Measurements from ENCODE around the gene OTUB1. TPM values are rescaled to one million over a fixed set of nuclear protein-coding genes. Genes with fewer than 3 reads are reported as not detected.

The OTUB1 gene
- total RNA-seq, 1 donor from 2014 or later = 52.2 TPM

DNA sequence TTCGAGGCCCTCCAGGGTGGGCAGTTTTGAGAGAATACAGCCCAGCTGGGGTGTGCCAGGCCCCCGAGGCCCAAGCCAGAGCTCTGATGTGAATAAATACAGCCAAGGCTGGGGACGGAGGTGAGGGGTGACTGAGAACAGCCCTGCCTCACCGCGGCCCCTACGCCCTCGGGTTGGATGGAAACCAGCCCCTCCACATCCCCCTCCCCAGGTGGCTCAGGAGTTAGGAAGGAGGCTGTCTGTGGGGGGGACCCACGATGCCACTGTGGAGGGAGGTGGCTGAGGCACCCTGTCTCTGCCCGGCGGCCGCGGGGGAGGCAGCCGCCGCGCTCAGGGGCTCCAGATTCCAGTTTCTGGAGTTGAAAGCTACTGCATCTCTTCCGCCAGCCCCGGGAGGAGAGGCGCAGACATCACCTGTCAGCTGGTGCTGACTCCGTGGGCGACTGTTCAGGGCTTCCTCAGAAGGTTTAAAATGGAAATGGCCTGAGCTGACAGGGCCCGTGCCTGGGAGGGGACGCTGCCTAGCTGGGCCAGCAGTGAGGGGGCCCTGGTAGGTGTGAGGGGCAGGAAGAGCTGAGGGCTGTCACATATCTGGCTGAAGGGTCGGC is 50.9 kb downstream of the OTUB1 start:
- H3K27me3 Mint-ChIP-seq (ENCODE audit: low read depth) = peaks cover 12% of the 10 kb centered on the region
- no peak for TF ChIP-seq CTCF (IDR thresholded peaks at IDR 0.05)

GRCh38 chr11:64038500-64038899 is 52.3 kb downstream of the OTUB1 start:
- H3K27me3 Mint-ChIP-seq (ENCODE audit: low read depth) = peaks cover 12% of the 10 kb centered on the region

More for the DNA sequence above, 50.9 kb downstream of the OTUB1 start:
- H3K4me3 Mint-ChIP-seq (ENCODE audit: unreplicated experiment) = no peak overlapping the region
- peaks cover 5% of the 10 kb centered on the region for H3K4me1 Mint-ChIP-seq (ENCODE audit: low read depth)
- no peak for DNase-seq (ENCODE audit: low spot score)
- H3K27ac Mint-ChIP-seq (ENCODE audit: unreplicated experiment) = no peak overlapping the region
- no peaks in the 10 kb centered on the region for H3K9me3 Mint-ChIP-seq (ENCODE audit: low read depth)
- H3K36me3 Mint-ChIP-seq (ENCODE audit: low read depth) = no peaks in the 10 kb centered on the region

GRCh38 chr11:64039012-64039665 is 52.9 kb downstream of the OTUB1 start:
- Mint-ChIP-seq H3K9me3 (ENCODE audit: low read depth) (no peaks in the 10 kb centered on the region), H3K27me3 (ENCODE audit: low read depth) (peaks cover 11% of the 10 kb centered on the region), H3K27ac (ENCODE audit: unreplicated experiment) (no peak overlapping the region), H3K4me1 (ENCODE audit: low read depth) (peaks cover 5% of the 10 kb centered on the region), H3K4me3 (ENCODE audit: unreplicated experiment) (no peak overlapping the region), H3K36me3 (ENCODE audit: low read depth) (no peaks in the 10 kb centered on the region)
- no peak for TF ChIP-seq CTCF (IDR thresholded peaks at IDR 0.05)
- DNase-seq (ENCODE audit: low spot score) = no peak

More at GRCh38 chr11:64038500-64038899, 52.3 kb downstream of the OTUB1 start:
- Mint-ChIP-seq H3K4me1 (ENCODE audit: low read depth) (peaks cover 5% of the 10 kb centered on the region), H3K4me3 (ENCODE audit: unreplicated experiment) (no peak overlapping the region), H3K9me3 (ENCODE audit: low read depth) (no peaks in the 10 kb centered on the region), H3K36me3 (ENCODE audit: low read depth) (no peaks in the 10 kb centered on the region), H3K27ac (ENCODE audit: unreplicated experiment) (no peak overlapping the region)
- no peak for DNase-seq (ENCODE audit: low spot score)
- no peak for TF ChIP-seq CTCF (IDR thresholded peaks at IDR 0.05)

DNA sequence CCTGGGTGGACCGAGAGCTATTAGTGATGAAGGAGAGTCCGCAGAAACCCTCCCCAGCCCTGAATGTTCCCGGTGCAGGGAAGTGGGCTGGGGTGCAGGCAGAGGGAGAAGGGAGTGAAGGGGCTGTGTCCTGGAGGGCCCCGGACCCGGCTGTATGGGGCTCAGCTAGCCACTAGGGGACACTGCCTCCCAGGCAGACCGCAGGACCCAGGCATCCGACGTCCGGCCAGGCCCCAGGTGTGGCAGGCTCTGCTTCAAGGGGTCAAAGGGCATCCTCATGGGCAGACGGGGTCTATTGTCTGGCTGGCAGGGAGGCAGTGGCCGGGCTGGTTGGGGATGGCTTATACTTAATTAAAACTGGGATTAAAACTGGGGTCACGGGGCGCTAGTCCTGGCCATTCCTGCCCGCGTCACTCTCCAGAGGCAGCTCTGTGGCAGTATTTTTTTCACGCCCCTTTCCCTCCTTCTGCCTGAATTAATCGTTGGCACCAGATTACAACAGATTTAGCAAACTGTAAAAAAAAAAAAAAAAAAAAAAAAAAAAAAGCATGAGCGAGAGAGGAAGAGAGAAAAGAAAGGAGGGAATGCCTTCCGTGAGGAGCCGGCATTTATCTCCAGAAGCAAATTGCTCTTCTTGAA is 54.6 kb downstream of the OTUB1 start:
- TF ChIP-seq CTCF (IDR thresholded peaks at IDR 0.05) = peak; percentile 64
- no peak for DNase-seq (ENCODE audit: low spot score)
- no peak overlapping the region for H3K4me3 Mint-ChIP-seq (ENCODE audit: unreplicated experiment)
- H3K36me3 Mint-ChIP-seq (ENCODE audit: low read depth) = no peaks in the 10 kb centered on the region
- H3K4me1 Mint-ChIP-seq (ENCODE audit: low read depth) = no peaks in the 10 kb centered on the region
- H3K27me3 Mint-ChIP-seq (ENCODE audit: low read depth) = peaks cover 2% of the 10 kb centered on the region
- no peaks in the 10 kb centered on the region for H3K9me3 Mint-ChIP-seq (ENCODE audit: low read depth)
- peak overlapping the region; percentile 5 for H3K27ac Mint-ChIP-seq (ENCODE audit: unreplicated experiment)

DNA sequence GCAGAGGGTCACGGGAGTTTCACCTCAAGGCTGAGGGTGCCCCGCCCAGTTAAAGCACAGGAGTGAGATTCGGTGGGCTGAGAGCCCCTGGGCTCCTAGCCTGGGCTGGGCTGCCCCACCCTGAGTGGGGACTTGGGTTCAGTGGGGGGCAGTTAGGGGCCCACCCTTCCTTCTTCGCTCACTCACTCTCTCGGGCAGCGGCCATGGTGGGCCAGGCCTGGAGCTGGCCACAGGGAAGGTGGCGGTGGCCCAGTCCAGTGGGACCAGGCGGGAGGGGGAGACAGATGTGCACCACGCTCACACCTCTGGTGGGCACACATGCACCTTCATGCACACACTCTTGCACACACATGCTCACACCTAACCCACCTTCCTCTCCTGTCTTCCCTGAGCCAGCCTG is 55.6 kb downstream of the OTUB1 start:
- no peak for DNase-seq (ENCODE audit: low spot score)
- no peaks in the 10 kb centered on the region for H3K9me3 Mint-ChIP-seq (ENCODE audit: low read depth)
- TF ChIP-seq CTCF (IDR thresholded peaks at IDR 0.05) = no peak
- H3K27ac Mint-ChIP-seq (ENCODE audit: unreplicated experiment) = no peak overlapping the region
- no peaks in the 10 kb centered on the region for H3K36me3 Mint-ChIP-seq (ENCODE audit: low read depth)
- peaks cover 2% of the 10 kb centered on the region for H3K27me3 Mint-ChIP-seq (ENCODE audit: low read depth)
- no peaks in the 10 kb centered on the region for H3K4me1 Mint-ChIP-seq (ENCODE audit: low read depth)
- no peak overlapping the region for H3K4me3 Mint-ChIP-seq (ENCODE audit: unreplicated experiment)

Measured in chondrocyte (in vitro differentiated cells).